Spleen (tissue), 7 donors: Measurements from ENCODE around the gene GALNT18.

Source experiments
- POLR2A ChIP-seq, 3 donors: fragments of 450-650 bp; IDR thresholded peaks; one replicate each; pipeline ENCODE4 v1.5.1; 2017; ENCODE audit warnings: antibody characterized with exemption in 3 of 3, mild to moderate bottlenecking in 1 of 3
- POLR2AphosphoS5 ChIP-seq, 3 donors: sonication (generic); formaldehyde crosslinking; IDR thresholded peaks; one replicate each; pipeline ENCODE4 v1.5.1; 2017; ENCODE audit warnings: antibody characterized with exemption in 3 of 3
- TF ChIP-seq, protein P1 (sequence below), 11 experiments: fragments of 200-600 bp in 7 of 11; fragments of 450-650 bp in 4 of 11; sonication (generic) in 4 of 11; IDR thresholded peaks in 8 of 11; conservative IDR thresholded peaks in 3 of 11; 1 replicate in 7 of 11; 2 replicates in 4 of 11; pipeline versions ENCODE4 v1.4.0 to v1.8.0; 2016 to 2021; ENCODE audit warnings: antibody characterized with exemption in 11 of 11, inconsistent platforms in 4 of 11, mild to moderate bottlenecking in 1 of 11
- donor health status: DM: no; HTN: no; CAD: no; lungs with moderate emphysema.
- donor health status: DM: no; HTN: no; CAD: no.
- donor health status: DM: no; HTN: no; CAD: no.

DNA sequence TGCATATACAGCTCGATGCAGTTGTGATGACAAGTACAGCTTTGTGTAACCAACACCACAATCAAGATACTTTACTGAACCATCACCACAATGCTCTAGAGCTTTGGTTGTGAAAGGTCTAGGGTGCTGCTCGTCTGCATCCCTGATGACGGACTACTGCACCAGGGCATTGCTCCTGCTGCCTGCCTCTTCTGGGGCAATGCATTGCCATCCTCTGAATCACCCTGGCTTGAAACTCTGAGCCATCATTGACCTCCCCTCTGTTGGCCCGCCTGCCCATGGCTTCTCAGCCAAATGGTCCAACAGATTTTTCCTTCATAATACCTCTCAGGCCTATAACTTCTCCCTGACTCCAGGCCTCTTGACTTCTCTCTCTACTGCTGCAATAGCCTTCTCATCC, 191.4 kb downstream of the GALNT18 start:
- TF ChIP-seq POLR2A (IDR thresholded peaks at IDR 0.05) (no peak), POLR2AphosphoS5 (IDR thresholded peaks at IDR 0.05) (no peak)
- TF ChIP-seq, protein P1, sequence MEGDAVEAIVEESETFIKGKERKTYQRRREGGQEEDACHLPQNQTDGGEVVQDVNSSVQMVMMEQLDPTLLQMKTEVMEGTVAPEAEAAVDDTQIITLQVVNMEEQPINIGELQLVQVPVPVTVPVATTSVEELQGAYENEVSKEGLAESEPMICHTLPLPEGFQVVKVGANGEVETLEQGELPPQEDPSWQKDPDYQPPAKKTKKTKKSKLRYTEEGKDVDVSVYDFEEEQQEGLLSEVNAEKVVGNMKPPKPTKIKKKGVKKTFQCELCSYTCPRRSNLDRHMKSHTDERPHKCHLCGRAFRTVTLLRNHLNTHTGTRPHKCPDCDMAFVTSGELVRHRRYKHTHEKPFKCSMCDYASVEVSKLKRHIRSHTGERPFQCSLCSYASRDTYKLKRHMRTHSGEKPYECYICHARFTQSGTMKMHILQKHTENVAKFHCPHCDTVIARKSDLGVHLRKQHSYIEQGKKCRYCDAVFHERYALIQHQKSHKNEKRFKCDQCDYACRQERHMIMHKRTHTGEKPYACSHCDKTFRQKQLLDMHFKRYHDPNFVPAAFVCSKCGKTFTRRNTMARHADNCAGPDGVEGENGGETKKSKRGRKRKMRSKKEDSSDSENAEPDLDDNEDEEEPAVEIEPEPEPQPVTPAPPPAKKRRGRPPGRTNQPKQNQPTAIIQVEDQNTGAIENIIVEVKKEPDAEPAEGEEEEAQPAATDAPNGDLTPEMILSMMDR (IDR thresholded peaks at IDR 0.05 in 8 of 11, conservative IDR thresholded peaks at IDR 0.05 in 3 of 11), result no peak
